CD4-positive, alpha-beta T cell treated with Interleukin-1 beta for 1 hour (primary cell): ENCODE data around the gene RTN1.
"Not testable (repeated sequence)": the region's sequence is repeated elsewhere in the genome, so short reads cannot be mapped to it uniquely, and the experiment has no call there.

Source experiments
- DNase-seq, 2 donors: peaks; one replicate each; pipeline ENCODE4 v3.0.0-alpha.2; 2020 to 2022

The RTN1 gene

GRCh38 chr14:59698793-59699192 lies 171.8 kb downstream of the RTN1 start:
- no peak for DNase-seq

GRCh38 chr14:59695198-59695597 lies 175.4 kb downstream of the RTN1 start:
- DNase-seq, result no peak

DNA sequence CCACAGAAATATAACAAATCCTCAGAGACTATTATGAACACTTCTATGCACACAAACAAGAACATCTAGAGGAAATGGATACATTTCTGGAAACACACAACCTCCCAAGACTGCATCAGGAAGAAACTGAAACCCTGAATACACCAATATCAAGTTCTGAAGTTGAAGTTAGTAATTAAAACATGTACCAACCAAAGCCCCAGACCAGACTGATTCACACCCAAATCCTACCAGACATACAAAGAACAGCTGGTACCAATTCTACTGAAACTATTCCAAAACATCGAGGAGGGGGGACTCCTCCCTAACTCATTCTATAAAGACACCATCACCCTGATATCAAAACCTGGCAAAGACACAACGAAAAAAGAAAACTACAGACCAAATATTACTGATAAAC lies 179.3 kb downstream of the RTN1 start:
- no peak for DNase-seq

GRCh38 chr14:59690426-59690825 lies 180.2 kb downstream of the RTN1 start:
- no peak for DNase-seq

DNA sequence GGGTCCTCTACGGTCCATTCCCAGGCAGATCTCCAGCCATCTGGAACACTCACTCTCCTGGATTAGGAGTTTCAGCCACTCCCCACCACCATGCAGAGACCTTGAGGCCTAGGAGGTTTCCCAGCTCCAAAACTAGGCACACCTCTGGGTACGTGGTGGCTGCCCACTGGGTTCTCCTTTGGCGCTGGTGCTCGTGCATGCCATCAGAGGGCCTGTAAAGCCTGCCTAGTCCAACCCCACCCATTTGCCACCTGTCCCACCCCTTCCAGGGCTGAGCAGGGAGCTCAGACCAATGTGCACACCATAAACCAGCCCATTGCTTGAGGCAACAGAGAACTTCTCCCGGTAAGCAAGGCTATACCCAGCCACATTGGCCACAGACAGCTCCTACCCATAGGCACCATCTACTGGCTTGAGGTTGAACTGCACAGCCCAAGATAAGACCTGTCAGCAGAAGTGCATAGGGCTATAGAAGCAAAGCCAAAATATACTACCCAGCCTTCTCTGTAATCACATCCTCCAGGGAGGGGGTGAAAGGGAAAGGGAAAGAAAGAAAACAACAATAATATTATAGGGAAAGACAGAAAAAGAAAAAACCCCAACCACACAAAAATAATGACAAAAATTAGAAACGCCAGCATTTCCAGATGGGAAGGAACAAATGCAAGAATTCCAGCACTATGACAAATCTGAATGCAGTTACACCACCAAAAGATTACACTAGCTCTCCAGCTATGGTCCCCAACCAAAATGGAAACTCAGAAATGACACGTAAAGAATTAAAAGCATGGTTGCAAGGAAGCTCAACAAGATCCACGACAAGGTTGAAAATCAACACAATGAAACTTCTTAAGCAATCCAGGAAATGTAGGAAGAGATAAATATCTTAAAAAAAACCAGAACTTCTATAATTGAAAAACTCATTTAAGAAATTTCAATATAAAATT lies 182.1 kb downstream of the RTN1 start:
- DNase-seq, result peak; percentile 6 to 7

DNA sequence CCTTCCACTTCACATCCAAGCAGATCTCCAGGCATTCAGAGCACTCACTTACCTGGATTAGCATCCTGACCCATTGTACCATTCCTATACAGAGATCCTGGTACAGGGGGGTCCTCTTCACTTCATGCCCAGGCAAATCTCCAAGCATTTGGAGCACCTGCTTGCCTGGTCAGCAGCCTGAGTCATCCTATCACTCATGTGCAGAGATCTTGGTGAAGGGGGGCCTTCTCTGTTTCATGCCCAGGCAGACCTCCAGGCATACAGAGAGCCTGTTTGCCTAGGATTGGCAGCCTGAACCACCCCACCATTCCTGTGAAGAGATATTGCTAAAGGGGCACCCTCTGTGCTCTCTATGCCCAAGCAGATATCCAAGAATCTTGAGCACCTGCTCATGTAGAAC lies 182.9 kb downstream of the RTN1 start:
- no peak for DNase-seq

GRCh38 chr14:59679872-59680271 lies 190.7 kb downstream of the RTN1 start:
- DNase-seq, result no peak

GRCh38 chr14:59678352-59678751 lies 192.2 kb downstream of the RTN1 start:
- no peak for DNase-seq

DNA sequence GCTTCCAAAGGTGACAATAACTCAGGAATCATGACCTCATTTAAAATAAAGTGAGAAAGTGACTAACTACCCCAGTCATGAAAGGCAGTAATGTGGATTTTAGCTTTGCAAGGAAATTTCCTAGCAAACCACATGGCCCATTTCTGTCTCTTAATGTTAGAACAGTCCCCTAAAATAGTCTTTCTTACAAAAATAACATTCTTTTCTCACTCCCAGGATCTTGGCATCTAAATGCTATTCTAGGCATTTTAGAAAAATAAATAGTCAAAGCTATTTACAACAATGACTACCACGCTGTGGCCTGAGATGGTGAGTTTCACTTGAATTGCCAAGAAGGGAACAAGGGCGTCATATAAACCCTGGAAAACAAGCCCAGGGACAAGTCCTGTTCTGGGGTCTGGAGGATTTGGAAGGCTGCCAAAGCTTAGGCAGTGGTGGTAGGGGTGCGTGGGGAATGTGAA lies 192.8 kb downstream of the RTN1 start:
- no peak for DNase-seq

GRCh38 chr14:59675394-59675793 lies 195.2 kb downstream of the RTN1 start:
- DNase-seq, result no peak

DNA sequence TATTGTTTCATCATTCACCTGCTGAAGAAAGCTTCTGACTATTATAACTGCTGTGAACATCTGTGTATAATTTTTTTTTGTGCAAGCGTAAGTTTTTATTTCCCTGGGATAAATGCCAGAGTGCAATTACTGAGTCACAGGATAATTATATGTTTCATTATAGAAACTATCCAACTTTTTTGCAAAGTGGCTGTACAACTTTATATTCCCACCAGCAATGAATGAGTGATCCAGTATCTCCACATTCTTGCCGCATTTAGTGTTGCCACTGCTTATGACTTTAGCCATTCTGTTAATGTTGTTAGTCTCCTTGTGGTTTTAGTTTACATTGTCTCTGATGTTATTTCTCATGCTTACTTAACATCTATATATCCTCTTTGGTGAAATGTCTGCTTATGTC lies 205.8 kb downstream of the RTN1 start:
- no peak for DNase-seq

- DNase-seq, result no peak
Observed at GRCh38 chr14:59657769-59658168, 212.8 kb downstream of the RTN1 start.

DNA sequence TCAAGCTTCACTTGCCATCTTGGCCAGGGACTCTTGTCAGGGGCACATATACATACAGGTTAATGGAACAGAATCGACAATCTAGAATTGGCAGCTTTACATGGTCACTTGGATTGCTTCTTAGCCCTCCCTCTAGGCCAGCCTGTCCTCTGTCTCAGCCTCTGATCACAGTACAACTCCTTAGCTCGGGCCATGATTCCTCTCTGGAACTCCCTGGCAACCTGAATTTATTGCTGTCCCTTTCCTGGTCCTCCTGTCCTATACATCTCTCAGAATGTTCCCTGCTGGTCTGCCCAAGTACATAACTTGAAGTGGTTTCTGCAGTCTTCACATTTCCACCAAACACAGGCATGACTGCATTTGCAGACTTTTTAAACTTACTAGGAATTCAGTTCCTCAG lies 214.1 kb downstream of the RTN1 start:
- no peak for DNase-seq

DNA sequence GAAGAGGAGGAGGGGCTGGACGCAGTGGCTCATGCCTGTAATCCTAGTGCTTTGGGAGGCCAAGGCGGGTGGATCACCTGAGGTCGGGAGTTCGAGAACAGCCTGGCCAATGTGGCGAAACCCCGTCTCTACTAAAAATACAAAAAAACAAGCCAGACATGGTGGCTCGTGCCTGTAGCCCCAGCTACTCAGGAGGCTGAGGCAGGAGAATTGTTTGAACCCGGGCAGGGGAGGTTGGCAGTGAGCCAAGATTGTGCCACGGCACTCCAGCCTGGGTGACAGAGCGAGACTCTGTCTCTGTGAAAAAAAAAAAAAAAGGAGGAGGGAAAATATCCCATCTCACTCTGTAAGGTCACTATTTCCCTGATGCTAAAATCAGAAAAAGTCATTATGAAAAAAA lies 216.4 kb downstream of the RTN1 start:
- DNase-seq, result not testable (repeated sequence)

GRCh38 chr14:59646832-59647231 lies 223.7 kb downstream of the RTN1 start:
- DNase-seq, result not testable (repeated sequence)

- no peak for DNase-seq
Observed at GRCh38 chr14:59638885-59639284, 231.7 kb downstream of the RTN1 start.

DNA sequence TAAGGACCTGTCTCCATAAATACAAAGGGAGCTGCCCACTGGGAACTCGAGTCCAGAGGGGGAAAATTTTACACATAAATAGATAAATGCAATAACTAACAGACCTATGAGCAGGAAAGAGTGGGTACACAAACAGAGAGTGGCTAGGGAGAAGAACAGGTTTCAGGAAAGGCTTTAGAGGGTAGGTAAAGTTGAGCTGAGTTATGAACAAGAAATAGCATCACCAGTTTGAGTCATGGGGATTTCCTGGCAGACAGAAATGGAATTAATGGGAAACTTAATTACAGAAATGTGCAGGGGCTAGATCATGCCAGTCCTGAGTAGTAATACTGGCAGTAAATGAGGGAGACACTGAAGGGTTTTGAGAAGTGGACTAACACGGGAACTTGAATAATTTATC lies 236.0 kb downstream of the RTN1 start:
- no peak for DNase-seq

DNA sequence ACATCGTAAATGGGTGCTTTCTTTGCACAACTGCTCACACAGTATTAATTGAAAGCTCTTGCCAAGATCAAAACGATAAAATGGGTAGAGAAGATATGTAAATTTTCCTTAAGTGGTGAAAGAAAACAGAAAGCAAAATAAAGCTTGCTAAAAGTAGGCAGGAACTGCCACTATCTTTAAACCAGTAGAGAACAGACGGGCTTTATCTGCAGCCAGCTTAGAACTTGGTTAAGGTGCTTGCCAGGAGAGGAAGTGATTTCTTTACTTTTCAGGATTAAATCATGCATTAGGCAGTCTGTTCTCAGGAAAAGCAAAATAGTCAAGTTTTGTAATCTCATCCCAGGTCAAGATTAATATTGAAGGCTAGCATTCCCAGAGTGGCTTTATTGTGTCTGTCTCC lies 237.1 kb downstream of the RTN1 start:
- no peak for DNase-seq

GRCh38 chr14:59632381-59632780 lies 238.2 kb downstream of the RTN1 start:
- peak in 1 of 2 donors; percentile 8 for DNase-seq

- DNase-seq, result no peak
Observed at GRCh38 chr14:59631237-59631636, 239.3 kb downstream of the RTN1 start.

DNA sequence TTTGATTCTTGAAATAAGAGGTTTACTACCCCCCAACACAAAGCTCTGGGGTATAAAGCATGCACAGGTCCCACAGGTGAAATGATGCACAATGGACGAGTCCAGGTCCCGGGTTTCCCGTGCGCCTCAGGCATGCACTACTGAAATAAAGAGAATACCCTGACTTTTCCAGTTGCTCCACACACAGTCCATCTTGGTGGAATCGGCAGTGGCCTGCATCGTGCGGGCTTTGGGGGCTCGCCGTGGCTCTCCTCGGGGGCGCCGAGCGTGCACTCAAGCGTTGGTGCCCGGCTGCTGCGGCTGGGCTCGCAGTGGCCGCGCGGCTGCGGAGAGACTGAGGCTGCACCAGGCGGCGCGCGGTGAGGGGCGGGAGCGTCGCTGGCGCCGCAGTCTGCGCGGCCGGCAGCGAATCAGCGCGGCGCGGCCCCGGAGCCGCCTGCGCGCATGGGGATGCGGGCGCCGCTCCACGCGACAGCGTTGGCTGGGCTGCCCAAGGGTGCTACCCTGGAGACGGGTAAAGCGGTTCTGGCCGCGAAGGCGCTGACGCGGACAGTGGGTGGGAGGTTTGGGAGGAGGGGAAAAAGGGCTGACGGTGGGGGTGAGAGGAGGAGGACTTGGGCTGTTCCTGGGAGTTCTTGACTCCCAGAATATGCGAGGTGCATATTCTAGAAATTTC lies 240.2 kb downstream of the RTN1 start:
- no peak for DNase-seq

DNA sequence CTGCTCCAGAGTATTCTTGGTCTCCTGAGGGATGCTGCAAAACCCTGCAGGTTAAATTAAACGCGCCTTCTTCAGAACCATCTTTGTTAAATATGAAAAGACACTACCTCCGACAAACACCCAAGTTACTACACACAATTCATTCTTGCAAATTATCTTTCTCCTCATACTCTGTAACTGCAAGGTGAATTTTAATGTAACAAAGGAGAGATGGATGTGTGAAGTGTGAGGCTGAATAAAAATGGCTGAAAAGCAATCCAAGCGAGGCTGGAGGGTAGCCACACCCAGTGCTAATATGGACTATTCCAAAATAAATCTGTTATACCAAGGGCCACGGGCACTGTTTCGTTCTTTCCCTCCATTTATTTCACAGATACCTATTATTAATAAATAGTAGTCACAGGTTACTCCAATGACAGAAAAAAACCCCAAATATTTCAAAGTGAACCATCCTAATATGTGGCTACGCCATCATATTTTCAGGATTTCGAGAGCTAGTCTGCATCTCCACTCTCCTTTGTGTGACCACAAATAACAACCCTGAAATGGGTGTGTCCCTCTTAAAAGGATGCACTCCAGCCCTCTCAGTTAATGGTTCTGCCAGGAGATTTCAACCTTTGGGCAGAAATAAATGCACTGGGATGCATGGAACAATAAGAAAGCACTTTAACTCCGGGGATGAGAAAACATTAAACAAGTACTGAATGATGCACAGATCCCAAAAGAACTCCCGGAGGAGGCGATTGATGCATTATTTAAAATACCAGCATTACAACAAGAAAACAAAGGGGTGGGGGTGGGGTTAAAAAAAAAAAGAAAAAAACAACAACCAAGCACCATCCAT lies 240.9 kb downstream of the RTN1 start:
- no peak for DNase-seq

- no peak for DNase-seq
Observed at GRCh38 chr14:59627011-59627520, 243.5 kb downstream of the RTN1 start.
